ENCODE results near the gene MTX1.

DNA sequence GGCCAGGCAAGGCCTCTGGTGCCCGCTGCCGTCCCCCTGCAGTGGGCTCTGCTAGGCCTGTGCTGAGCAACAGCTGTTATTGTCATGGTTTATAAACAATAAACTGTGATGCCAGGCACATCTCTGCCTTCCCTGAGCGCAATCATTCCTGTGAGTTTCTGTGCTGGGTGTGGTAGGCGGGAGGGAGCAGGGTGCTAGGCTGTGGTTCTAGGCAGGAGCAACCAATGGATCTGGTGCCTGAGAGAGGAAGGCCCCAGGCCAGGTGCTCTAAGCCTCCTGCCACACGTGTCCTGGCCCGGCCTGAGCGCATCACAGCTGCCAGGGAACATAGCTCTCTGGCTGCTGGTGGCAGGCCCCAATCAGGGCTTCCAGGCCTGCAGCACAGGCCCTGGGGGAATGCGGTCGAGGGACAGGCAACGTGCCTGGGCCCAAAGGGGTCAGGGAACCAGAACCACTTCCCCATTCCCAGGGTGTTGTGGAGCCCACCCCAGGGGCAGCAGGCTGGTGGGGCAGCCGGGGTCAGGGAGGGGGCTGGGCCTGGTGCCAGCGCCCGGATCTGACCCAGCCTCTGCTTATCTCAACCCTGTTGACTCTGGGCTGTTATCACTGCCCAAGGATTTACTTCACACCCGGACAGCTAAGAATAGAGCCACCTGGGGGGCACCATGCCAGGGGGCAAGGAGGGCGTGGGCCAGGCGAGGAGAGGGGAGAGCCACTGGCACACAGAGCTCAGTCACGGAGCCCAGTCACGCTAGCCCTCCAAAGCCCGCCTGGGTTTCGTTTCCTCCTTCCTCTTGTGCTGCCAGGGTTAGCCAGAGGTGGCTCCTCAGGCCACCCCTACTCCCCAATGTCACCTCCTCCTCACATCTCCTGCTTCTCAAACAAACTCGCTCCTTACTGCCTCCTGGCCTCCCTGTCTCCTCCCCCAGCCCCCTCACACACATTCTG is 23.4 kb upstream of the MTX1 start:
- TF ChIP-seq, protein P1, sequence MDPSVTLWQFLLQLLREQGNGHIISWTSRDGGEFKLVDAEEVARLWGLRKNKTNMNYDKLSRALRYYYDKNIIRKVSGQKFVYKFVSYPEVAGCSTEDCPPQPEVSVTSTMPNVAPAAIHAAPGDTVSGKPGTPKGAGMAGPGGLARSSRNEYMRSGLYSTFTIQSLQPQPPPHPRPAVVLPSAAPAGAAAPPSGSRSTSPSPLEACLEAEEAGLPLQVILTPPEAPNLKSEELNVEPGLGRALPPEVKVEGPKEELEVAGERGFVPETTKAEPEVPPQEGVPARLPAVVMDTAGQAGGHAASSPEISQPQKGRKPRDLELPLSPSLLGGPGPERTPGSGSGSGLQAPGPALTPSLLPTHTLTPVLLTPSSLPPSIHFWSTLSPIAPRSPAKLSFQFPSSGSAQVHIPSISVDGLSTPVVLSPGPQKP (IDR thresholded peaks at IDR 0.05; ENCODE audit: low read depth, low read length): no peak
- TF ChIP-seq, protein P2, sequence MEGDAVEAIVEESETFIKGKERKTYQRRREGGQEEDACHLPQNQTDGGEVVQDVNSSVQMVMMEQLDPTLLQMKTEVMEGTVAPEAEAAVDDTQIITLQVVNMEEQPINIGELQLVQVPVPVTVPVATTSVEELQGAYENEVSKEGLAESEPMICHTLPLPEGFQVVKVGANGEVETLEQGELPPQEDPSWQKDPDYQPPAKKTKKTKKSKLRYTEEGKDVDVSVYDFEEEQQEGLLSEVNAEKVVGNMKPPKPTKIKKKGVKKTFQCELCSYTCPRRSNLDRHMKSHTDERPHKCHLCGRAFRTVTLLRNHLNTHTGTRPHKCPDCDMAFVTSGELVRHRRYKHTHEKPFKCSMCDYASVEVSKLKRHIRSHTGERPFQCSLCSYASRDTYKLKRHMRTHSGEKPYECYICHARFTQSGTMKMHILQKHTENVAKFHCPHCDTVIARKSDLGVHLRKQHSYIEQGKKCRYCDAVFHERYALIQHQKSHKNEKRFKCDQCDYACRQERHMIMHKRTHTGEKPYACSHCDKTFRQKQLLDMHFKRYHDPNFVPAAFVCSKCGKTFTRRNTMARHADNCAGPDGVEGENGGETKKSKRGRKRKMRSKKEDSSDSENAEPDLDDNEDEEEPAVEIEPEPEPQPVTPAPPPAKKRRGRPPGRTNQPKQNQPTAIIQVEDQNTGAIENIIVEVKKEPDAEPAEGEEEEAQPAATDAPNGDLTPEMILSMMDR (IDR thresholded peaks at IDR 0.05): no peak
- TF ChIP-seq RAD21 (conservative IDR thresholded peaks at IDR 0.05 in 1 of 2, IDR thresholded peaks at IDR 0.05 in 1 of 2) (no peak), POLR2A (IDR thresholded peaks at IDR 0.05; ENCODE audit: low read length) (no peak), JUNB (IDR thresholded peaks at IDR 0.05) (no peak), TP53 (CRISPR knock-in tag; IDR thresholded peaks at IDR 0.05) (no peak), EP300 (IDR thresholded peaks at IDR 0.05) (no peak), RCOR1 (IDR thresholded peaks at IDR 0.05; ENCODE audit: low read depth, low read length) (no peak), GATA3 (IDR thresholded peaks at IDR 0.05; ENCODE audit: borderline replicate concordance) (no peak), RFX5 (IDR thresholded peaks at IDR 0.05) (no peak)
